Measurements from ENCODE around the gene SELENOI.

The SELENOI gene

DNA sequence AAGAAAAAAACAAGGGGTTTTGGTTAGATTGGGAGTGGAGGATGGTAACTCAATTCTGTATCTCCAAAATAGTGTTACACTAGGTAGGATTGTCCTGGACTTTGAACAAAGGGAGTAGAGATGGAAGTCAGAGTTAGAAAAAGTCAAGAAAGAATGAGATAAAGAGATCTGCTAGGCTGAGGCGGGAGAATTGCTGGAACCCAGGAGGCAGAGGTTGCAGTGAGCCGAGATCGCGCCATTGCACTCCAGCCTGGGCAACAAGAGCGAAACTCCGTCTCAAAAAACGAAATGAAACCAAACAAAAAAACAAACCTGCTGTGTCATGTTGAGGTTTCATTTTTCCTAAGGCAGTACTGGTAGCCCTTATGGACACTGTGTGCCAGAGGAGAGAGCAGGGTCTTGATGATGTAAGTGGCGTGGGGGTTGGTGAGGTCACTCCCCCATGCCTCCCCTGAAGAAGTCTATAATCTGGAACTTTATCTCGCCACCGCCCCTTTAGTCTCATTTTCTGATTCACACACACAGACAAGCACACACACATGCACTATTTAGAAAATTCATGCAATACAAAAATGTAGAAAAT, 66.2 kb downstream of the SELENOI start:
- DNase-seq: no peak

DNA sequence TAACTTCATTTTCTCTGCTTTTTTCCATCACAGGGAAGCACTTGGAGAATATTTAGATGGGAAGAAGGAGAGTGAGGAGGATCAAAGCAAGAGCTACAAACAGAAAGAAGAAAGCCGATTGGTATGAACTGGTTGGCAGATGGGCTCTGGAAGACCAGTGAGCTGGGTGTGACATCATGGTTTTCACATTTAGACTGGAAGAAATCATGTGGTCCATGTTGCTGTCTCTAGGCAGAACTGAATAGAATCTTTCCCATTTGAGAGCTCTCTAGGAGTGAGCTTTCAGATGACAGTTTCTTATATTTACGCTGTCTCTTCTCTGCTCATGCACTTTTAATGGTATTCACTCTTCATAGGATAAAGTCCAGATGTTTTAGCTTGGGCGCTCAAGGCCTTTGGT, 68.4 kb downstream of the SELENOI start:
- DNase-seq: no peak

DNA sequence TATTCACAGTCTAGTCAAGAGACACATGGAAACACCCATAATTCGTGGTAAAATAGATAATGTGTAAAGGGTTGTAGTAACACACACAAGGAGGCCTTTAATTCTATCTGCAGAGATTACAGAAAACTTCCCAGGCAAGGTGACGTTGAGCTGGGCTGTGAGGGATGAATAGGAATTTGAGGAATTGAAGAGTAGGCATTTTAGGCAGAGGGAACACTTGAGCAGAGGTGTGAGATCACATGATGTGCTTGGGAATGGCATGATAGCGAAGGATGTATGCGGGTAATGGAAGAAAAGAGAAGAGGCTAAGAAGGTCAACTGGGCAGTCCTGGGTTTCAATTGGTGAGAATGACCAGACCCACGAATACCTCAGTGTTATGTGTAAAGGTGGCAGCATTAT, 76.0 kb downstream of the SELENOI start:
- DNase-seq: no peak

DNA sequence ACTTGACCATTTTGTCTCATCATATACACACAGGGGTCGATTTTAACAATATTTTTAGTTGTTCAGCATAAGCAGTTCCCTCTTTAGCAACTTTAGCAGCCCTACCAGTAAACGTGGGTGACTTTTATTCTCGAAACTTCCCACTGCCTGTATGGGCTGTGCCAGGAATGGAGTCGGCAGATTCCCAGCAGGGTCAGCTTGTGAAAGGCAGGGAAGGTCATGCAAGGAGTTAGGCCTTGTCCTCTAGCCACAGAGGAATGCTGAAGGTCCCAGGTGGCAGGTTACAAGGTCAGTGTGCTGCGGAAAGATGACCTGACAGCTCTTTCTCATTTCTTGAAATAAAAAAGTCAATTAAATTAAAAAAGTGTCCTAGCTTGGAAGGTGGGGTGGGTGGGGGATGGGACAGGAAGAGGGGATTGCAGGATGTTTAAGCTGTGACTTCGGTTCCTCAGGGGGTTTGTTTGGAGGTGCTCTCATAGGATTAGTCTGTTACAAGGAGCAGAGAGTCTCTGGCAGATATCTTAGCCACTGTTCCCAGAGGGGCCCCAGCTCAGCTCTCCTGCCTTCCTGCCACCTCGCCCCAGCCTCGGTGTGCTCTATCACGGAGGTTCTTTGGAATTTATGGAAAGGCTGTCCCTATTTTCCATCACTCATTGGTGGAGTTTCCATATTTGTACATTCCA, 77.1 kb downstream of the SELENOI start:
- DNase-seq: no peak

DNA sequence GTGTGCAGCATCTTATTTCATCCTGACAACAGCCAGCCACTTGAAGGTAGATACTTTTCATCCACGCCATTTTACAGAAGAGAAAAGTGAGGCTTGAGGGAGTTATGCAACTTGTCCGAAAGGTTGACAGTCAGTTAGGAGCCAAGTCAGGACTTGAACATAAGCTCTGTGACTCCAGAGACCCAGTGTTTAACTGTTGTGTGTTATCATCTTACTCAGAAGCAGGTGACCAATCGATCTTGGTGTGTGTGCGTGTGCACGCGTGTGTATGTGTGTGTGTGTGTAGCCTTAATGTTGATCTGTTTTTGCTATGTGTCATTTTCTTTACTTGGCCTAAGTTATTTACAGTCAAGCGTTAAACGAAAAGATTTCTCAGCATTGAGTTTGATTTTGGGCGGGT, 77.8 kb downstream of the SELENOI start:
- no peak for DNase-seq

DNA sequence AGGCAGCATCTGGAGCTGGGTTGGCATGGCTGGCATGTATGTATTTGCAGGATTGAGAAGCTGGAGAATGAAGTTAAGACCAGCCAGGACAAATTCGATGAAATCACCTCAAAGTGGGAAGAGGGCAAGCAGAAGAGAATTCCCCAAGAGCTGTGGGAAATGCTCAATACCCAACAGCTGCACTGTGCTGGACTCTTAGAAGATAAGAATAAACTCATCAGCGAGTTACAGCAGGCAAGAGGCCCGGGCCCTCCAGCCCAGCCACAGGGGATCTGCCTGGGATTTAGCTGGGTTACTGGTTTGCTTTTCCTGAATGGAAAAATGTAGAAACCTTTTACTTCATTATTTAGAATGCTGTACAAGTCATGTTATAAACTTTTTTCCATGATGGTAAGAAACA, 78.3 kb downstream of the SELENOI start:
- no peak for DNase-seq

DNA sequence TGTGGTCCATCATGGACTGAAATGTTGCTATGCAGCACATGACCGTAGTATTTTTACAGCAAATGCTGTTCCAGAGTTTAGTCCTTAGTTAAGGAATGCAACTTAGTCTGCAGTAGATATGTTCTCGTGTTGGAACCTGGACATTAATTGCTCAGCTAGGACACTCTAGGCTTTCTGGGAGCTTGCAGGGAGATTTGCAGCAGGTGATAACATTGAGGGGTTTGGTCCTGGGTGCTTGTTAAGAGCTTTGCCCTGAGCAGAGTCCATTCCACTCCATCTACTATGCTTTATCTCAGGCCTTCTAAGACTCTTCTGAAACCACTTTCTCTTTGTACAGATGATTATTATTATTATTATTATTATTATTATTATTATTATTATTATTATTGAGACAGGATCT, 82.9 kb downstream of the SELENOI start:
- DNase-seq: no peak

DNA sequence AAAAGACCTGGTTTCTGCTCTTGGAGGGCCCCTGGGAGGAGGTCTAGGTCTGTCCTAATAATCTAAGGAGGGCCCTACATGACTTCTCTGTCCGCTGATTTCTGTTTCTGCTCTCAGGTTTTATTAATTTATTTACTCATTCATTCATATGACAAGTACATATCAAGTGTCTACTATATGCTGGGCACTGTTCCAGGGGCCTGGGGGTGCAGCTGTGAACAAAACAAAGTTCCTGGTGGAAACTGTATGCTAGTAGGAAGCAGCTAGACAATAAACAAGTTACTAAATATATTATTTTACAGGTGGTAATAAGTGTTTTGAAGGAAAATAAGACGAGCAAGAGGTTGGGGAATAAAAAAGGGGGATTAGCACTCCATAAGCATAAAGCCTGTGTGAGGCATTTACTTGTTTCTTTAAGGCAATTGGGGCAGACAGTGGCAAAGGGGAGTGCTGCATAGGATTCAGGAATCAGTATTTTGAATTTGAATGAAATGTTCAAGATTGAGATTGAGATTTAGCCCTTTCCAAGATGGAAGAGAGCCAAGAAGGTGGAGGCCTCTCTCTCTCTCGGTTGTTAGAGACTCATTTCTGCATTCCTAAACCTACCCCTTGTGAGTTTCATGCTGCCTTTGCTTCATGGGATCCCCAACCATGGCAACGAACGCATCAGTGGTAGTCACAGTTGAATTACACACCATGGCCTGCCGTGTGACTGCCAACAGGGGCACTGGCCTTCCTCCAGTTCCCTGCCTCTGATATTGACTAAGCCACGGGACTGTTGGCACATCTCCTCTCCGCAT, 84.0 kb downstream of the SELENOI start:
- peak; percentile 67 for DNase-seq

DNA sequence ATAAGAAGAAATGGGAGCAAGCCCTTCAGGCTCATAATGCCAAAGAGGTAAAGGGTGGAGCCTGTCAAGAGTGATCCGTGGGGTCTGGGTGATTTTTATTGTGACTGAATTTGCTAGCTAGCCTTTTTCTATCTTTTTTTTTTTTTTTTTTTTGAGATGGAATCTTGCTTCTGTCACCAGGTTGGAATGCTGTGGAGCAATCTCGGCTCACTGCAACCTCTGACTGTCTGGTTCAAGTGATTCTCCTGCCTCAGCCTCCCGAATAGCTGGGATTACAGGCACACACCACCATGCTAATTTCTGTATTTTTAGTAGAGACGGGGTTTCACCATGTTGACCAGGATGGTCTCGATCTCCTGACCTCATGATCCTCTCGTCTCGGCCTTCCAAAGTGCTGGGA, 84.9 kb downstream of the SELENOI start:
- no peak for DNase-seq

DNA sequence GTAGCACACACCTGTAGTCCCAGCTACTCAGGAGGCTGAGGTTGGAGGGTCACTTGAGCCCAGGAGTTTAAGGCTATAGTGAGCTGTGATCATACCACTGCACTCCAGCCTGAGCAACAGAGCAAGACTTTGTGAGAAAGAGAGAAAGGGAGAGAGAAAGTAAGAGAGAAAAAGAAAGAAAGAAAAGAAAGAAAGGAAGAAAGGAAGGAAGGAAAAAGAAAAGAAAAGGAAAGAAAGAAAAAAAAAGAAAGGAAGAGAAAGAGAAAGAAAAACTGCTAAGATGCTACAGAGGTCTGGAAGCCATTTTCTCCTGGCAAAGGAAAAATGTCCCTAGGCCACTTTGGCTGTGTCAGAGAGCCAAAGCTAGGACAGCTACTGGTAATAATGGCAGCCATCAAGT, 86.4 kb downstream of the SELENOI start:
- DNase-seq: no peak

DNA sequence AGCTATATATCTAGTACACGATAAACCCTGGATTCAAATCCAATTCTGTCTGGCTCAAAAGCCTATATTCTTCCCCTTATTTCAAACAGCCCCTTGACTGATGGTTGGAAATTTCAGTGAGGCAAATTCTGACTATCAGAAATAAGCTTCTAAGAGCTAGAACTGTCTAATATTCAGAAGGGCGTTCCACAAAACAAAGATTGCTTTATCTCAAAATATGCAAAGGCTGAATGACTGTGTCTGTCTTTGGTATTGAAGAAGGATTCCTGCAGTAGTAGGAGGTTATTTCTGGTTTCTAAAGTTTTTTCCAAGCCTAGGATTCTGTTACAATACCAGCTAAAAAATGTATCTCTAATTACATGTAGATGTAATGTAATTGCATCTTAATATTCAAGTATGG, 86.9 kb downstream of the SELENOI start:
- no peak for DNase-seq

DNA sequence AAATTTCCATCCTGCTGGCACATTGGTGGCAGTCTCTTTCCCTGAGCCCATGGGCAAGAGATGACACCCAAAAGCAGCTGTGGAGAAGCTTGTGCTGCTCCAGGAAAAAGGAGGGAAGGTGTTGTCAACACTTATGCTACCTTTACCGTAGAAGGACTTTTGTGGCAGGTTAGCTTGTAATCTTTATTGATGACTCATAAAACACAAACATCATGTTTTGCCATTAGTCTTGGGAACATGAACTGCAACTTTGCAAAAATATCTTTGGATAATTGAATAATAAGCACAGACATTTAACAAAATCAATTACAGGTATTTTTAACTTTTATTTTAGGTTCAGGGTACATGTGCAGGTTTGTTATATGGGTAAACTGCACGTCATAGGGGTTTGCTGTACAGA, 89.2 kb downstream of the SELENOI start:
- no peak for DNase-seq

DNA sequence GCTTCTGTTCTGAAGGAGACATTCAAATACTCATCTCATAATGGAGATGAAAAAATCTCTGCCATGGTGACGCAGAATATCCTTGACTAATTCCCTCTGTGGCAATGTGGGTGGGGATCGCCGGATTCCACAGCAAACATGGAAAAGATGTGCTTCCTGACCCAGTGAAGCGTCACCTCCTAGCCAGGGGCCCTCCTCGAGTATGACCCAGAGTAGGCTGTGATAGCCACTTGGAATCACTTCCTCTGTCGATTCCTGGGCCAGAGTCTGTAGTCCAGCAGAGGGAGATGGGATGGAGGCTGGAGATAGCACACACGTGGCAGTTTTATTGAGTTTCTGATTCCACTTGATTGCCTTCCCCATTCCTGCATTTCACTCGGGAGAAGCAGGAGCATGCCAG, 92.6 kb downstream of the SELENOI start:
- DNase-seq: no peak

DNA sequence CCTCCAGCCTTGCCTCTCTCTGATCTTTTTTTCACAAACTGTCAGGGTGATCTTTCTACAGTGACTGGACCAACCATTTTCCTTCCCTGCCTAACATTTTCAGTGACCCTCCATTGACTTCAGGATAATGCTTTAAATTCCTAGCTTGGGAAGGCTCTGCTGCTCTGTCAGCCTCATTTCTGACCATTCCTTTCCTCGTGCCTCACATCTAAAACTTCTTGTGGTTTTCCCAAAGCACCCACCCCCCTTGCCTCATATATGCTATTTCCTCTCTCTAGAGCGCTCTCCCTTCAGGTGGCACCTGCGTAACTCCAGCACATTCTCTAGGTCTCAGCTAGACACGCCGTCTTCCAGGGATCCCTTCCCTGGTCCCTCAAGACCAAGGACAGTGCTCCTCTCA, 93.0 kb downstream of the SELENOI start:
- DNase-seq: no peak

DNA sequence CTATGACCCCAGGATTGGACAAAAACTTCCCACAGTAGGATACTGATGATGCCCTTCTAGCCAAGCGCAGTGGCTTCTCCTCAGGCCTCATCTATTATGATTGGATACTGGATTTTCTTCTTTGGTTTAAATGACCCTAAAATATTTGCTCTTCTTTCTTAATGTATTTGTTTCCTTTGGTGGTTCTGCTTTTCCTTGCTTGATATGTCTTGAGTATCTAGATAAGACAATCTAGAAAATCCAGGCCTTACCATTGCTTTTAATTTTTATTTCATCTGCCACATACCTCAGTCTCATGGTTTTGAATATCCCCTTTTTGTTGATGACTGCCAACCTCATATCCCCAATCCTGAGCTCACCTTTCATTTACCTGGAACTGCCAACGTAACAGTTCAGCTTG, 96.4 kb downstream of the SELENOI start:
- DNase-seq: no peak

DNA sequence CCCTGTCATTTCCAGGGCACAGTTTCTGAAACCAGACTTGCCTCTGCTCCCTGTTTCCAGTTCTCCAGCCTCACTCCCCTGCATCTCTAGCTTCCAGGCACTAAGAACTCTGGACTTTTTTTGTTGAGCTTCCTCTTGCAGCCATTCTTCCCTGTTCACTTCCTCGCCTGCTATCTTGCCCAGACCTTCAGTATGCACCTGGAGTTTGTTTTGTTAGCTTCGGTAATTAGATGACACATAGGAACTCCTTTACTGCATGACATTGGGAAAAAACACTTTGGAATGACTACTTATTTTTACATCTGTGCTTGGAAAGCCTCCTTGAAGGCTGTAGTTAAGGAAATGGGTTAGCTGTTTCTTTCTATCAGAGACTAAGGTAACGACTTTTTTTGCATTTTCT, 96.8 kb downstream of the SELENOI start:
- no peak for DNase-seq

DNA sequence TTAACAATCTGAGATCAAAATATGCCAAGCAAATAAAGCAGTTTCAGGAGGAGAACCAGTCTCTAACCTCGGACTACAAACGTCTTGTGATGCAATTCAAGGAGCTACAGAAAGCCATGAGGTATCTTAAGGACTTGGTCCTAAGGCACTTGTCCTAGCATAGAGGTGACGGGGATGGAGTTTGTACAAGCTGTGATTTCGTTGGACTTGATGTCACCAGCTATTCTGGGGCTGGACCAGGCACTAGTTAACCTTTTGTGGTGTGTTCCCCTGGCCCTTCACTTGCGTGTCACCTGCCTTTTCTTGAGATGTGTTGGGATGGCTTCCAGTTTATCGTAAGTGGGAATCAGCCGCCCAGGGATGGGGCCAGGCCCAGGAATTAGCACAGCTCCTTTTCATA, 98.3 kb downstream of the SELENOI start:
- no peak for DNase-seq

Measured in NCI-H2029 treated with DMSO at 0.1 percent for 48 hours (cell line).